22Rv1 (cell line): ENCODE data around the gene RIPK1.

ENCODE experiments used
- ZFX ChIP-seq: fragments of 450-650 bp; IDR thresholded peaks from 2 replicates; pipeline ENCODE4 v1.6.1; 2017; ENCODE audit warnings: antibody characterized with exemption, borderline replicate concordance
- TF ChIP-seq, protein P1 (sequence below): fragments of 450-650 bp; IDR thresholded peaks from 2 replicates; pipeline ENCODE4 v1.5.1; 2017; ENCODE audit warnings: mild to moderate bottlenecking

DNA sequence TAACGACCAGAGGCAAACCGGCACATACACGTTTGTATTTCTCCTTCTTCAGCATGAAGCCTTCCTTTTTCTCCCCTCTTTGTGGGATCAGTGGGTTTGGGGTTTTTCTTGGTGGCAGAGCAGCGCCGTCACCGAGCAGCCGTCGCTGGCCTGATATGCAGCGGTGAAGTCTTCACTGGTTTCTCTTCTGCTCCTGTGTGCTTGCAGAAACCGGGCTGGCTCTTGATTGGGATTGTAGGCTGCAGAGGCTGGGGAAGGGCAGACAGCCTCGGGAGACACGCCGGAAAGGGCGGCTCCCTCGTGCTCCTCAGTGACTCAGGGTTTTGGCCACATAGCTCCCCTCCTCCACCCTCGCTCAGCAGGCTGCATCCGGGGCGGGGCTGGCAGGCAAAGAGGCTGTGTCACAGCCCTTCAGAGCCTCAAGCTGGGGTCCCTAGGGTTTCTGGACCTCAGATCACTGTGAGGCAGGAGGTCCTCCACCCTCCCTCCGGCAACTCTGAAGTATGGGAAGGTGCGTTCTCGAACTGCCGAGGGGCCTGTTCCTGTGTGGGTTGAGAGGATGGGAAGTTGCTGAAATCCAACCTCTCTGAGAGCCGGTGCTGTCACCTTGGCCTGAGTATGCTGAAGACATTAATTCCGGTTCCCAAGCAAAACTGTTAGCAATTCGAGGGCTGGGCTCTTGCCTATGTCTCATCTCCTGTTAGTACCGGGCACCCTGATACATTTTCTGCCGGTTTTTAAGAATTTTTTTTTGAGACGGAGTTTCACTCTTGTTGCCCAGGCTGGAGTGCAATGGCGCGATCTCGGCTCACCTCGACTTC is 44.4 kb upstream of the RIPK1 start:
- TF ChIP-seq, protein P1, sequence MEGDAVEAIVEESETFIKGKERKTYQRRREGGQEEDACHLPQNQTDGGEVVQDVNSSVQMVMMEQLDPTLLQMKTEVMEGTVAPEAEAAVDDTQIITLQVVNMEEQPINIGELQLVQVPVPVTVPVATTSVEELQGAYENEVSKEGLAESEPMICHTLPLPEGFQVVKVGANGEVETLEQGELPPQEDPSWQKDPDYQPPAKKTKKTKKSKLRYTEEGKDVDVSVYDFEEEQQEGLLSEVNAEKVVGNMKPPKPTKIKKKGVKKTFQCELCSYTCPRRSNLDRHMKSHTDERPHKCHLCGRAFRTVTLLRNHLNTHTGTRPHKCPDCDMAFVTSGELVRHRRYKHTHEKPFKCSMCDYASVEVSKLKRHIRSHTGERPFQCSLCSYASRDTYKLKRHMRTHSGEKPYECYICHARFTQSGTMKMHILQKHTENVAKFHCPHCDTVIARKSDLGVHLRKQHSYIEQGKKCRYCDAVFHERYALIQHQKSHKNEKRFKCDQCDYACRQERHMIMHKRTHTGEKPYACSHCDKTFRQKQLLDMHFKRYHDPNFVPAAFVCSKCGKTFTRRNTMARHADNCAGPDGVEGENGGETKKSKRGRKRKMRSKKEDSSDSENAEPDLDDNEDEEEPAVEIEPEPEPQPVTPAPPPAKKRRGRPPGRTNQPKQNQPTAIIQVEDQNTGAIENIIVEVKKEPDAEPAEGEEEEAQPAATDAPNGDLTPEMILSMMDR, result no peak
- TF ChIP-seq ZFX, result no peak
